ENCODE data around the gene CTNNBL1.
A peak's percentile ranks its signal among the peaks of the same experiment; 100 is the strongest.

Gene CTNNBL1

DNA sequence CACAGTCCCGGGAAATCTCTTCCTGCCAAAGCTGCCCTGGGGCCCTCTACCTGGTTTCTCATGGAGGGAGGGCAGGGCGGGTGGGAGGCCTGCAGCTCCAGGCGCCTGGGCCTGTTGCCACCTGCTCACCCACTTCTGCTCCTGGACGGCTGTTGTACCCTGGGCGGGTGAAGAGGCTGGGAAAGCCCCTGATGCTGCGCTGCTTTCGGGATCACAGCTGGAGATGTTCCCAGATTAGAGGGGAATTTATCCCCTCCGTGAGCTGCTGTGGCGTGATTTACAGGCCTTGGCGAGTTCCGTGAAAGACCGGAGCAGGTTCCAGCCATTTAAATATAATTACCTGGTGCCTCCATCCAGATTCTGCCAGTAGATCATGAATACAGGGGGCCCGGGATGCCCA lies 196.8 kb downstream of the CTNNBL1 start:
- no peak for TF ChIP-seq CTCF (IDR thresholded peaks at IDR 0.05; ENCODE audit: low read depth, low read length, missing control alignments)
- DNase-seq (ENCODE audit: extremely low read depth, low read depth): no peak
- no peak overlapping the region for H3K4me3 ChIP-seq (replicated peaks; ENCODE audit: low read depth, low read length)

DNA sequence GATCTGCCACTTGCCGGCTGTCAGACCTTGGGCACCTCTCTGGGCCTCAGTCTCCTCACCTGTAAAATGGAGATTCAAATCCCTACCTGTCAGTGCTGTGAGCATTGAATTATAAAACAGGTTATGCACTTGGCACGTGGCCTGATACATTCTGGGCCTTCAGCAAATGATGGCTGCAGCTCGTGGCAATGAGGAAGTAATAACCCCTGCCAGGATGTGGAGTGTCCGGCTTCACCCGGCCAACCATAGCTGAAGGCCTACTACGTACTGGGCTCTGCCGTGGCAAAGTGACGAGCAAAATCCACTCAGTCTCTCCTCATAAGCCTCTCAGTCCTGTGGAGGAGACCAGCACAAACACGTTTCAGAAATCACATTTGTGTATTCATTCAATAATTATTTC lies 198.2 kb downstream of the CTNNBL1 start:
- no peak for DNase-seq (ENCODE audit: extremely low read depth, low read depth)
- no peak overlapping the region for H3K4me3 ChIP-seq (replicated peaks; ENCODE audit: low read depth, low read length)
- TF ChIP-seq CTCF (IDR thresholded peaks at IDR 0.05; ENCODE audit: low read depth, low read length, missing control alignments): no peak

GRCh38 chr20:37893566-37894241 lies 199.9 kb downstream of the CTNNBL1 start:
- no peak for TF ChIP-seq CTCF (IDR thresholded peaks at IDR 0.05; ENCODE audit: low read depth, low read length, missing control alignments)
- DNase-seq (ENCODE audit: extremely low read depth, low read depth): no peak
- no peak overlapping the region for H3K4me3 ChIP-seq (replicated peaks; ENCODE audit: low read depth, low read length)

GRCh38 chr20:37894454-37894853 lies 200.6 kb downstream of the CTNNBL1 start:
- DNase-seq (ENCODE audit: extremely low read depth, low read depth): no peak

DNA sequence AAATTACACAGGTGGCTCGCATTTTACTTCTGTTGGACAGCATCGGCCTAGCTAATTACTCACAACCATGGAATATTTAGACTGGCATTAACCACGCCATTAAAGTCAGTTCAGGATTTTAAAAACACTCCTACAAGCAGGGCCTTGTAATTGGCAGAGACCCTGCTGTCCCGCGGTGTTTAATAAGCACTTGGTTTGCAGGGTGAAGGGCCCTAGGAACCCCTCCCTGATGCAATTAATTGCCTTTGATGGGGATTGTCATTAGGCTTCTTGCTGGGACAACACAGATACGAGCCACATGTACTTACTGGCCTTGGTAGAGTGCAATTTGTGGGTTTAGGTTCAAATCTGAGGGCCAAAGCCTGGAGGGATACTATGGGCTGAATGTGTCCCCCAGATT lies 201.3 kb downstream of the CTNNBL1 start:
- TF ChIP-seq CTCF (IDR thresholded peaks at IDR 0.05; ENCODE audit: low read depth, low read length, missing control alignments): no peak
- H3K4me3 ChIP-seq (replicated peaks; ENCODE audit: low read depth, low read length): no peak overlapping the region
- DNase-seq (ENCODE audit: extremely low read depth, low read depth): no peak

More at GRCh38 chr20:37894454-37894853, 200.6 kb downstream of the CTNNBL1 start:
- H3K4me3 ChIP-seq (replicated peaks; ENCODE audit: low read depth, low read length): no peak overlapping the region
- TF ChIP-seq CTCF (IDR thresholded peaks at IDR 0.05; ENCODE audit: low read depth, low read length, missing control alignments): no peak

GRCh38 chr20:37896932-37897548 lies 203.2 kb downstream of the CTNNBL1 start:
- TF ChIP-seq CTCF (IDR thresholded peaks at IDR 0.05; ENCODE audit: low read depth, low read length, missing control alignments): peak; percentile 44
- DNase-seq (ENCODE audit: extremely low read depth, low read depth): no peak
- H3K4me3 ChIP-seq (replicated peaks; ENCODE audit: low read depth, low read length): no peak overlapping the region
